ENCODE results near the gene TMEM204.

GRCh38 chr16:1580256-1580655, 46.8 kb downstream of the TMEM204 start:
- TF ChIP-seq POLR2AphosphoS5 (IDR thresholded peaks at IDR 0.05; ENCODE audit: low read depth, low read length) (no peak), POLR2A (IDR thresholded peaks at IDR 0.05; ENCODE audit: low read depth, low read length) (no peak), TAF1 (IDR thresholded peaks at IDR 0.05; ENCODE audit: borderline replicate concordance, low read depth, low read length) (no peak)
